GM23338 (cell line): ENCODE measurements around the gene DENND6A. TPM values are rescaled to one million over a fixed set of nuclear protein-coding genes. Genes with fewer than 3 reads are reported as not detected.
A peak's percentile ranks its signal among the peaks of the same experiment; 100 is the strongest.

Source experiments
- ATAC-seq: fragments of 200-7000 bp; cut with Tn5 transposase; 3 replicates; pipeline ENCODE4 v1.9.1; 2020
- DNase-seq: peaks from one replicate; pipeline ENCODE4 v3.0.0-alpha.2; 2015; ENCODE audit warnings: low spot score
- H2AFZ ChIP-seq: fragments of 200-600 bp; sonication (generic); 2 replicates; pipeline ENCODE4 v1.8.0; 2016; ENCODE audit warnings: antibody characterized with exemption, mild to moderate bottlenecking, moderate library complexity
- H3F3A ChIP-seq: fragments of 200-600 bp; sonication (generic); replicated peaks from 2 replicates; pipeline ENCODE4 v1.8.0; 2017; ENCODE audit warnings: antibody characterized with exemption, mixed run types, low read depth
- H3K27ac ChIP-seq: fragments of 200-600 bp; sonication (generic); 2 replicates; pipeline ENCODE4 v1.6.1; 2016; ENCODE audit warnings: low read depth
- H3K27me3 ChIP-seq: fragments of 200-600 bp; sonication (generic); 2 replicates; pipeline ENCODE4 v1.8.0; 2016; ENCODE audit warnings: mild to moderate bottlenecking, mixed run types, moderate library complexity; ENCODE audit not compliant: insufficient read depth
- H3K36me3 ChIP-seq: fragments of 200-600 bp; sonication (generic); 2 replicates; pipeline ENCODE4 v1.8.0; 2016; ENCODE audit warnings: mild to moderate bottlenecking; ENCODE audit not compliant: insufficient read depth
- H3K4me1 ChIP-seq: fragments of 200-600 bp; sonication (generic); 2 replicates; pipeline ENCODE4 v1.8.0; 2016; ENCODE audit warnings: mild to moderate bottlenecking, moderate library complexity; ENCODE audit not compliant: insufficient read depth
- H3K4me2 ChIP-seq: fragments of 200-600 bp; sonication (generic); 2 replicates; pipeline ENCODE4 v1.7.1; 2017; ENCODE audit warnings: mixed run types
- H3K4me3 ChIP-seq: fragments of 200-600 bp; sonication (generic); 2 replicates; pipeline ENCODE4 v1.6.1; 2016; ENCODE audit warnings: mixed run types
- H3K79me2 ChIP-seq: fragments of 200-600 bp; sonication (generic); replicated peaks from 2 replicates; pipeline ENCODE4 v1.8.0; 2017; ENCODE audit warnings: mild to moderate bottlenecking; ENCODE audit not compliant: insufficient read depth
- H3K9me2 ChIP-seq: fragments of 200-600 bp; sonication (generic); 2 replicates; pipeline ENCODE4 v1.8.0; 2017; ENCODE audit not compliant: insufficient read depth
- H4K20me1 ChIP-seq: fragments of 200-600 bp; sonication (generic); replicated peaks from 2 replicates; pipeline ENCODE4 v1.8.0; 2017; ENCODE audit warnings: mild to moderate bottlenecking; ENCODE audit not compliant: insufficient read depth
- H3K27ac Mint-ChIP-seq: 2 replicates; pipeline ENCODE4 v1.8.0; 2020; ENCODE audit warnings: inconsistent platforms, mild to moderate bottlenecking, moderate library complexity, mixed read lengths
- H3K27me3 Mint-ChIP-seq: 3 replicates; pipeline ENCODE4 v1.8.0; 2022; ENCODE audit warnings: low read depth, mild to moderate bottlenecking, moderate library complexity, mixed read lengths, inconsistent platforms; ENCODE audit not compliant: insufficient read depth, poor library complexity
- H3K36me3 Mint-ChIP-seq: 3 replicates; pipeline ENCODE4 v1.8.0; 2021; ENCODE audit warnings: low read depth, mild to moderate bottlenecking, inconsistent platforms, moderate library complexity, mixed read lengths
- H3K4me1 Mint-ChIP-seq: 3 replicates; pipeline ENCODE4 v1.8.0; 2020; ENCODE audit warnings: mild to moderate bottlenecking, inconsistent platforms, mixed read lengths
- H3K4me3 Mint-ChIP-seq: 3 replicates; pipeline ENCODE4 v1.8.0; 2021; ENCODE audit warnings: moderate library complexity, mild to moderate bottlenecking, inconsistent platforms, mixed read lengths
- H3K9me3 Mint-ChIP-seq: 3 replicates; pipeline ENCODE4 v1.8.0; 2020; ENCODE audit warnings: moderate library complexity, mild to moderate bottlenecking, inconsistent platforms, mixed read lengths
- CREB1 ChIP-seq: fragments of 250-450 bp; sonication (Bioruptor Pico); IDR thresholded peaks from 2 replicates; pipeline ENCODE4 v1.5.0; 2020; ENCODE audit warnings: low read depth, mild to moderate bottlenecking, moderate library complexity
- ETS1 ChIP-seq: IDR thresholded peaks from 2 replicates; pipeline ENCODE4 v1.6.1; 2016; ENCODE audit warnings: antibody characterized with exemption
- EZH2 ChIP-seq: fragments of 200-600 bp; sonication (generic); IDR thresholded peaks from one replicate; pipeline ENCODE4 v1.8.0; 2017; ENCODE audit warnings: antibody characterized with exemption, mild to moderate bottlenecking, low read depth; ENCODE audit not compliant: unreplicated experiment
- EZH2phosphoT487 ChIP-seq: fragments of 200-600 bp; sonication (generic); IDR thresholded peaks from one replicate; pipeline ENCODE4 v1.8.1; 2018; ENCODE audit warnings: antibody characterized with exemption; ENCODE audit not compliant: unreplicated experiment
- JUNB ChIP-seq: IDR thresholded peaks from one replicate; pipeline ENCODE4 v1.6.1; 2016; ENCODE audit warnings: antibody characterized with exemption; ENCODE audit not compliant: unreplicated experiment
- STAT1 ChIP-seq: IDR thresholded peaks from one replicate; pipeline ENCODE4 v1.6.1; 2016; ENCODE audit warnings: antibody characterized with exemption; ENCODE audit not compliant: unreplicated experiment
- ZNF331 ChIP-seq: fragments of 250-450 bp; sonication (Bioruptor Pico); IDR thresholded peaks from 2 replicates; pipeline ENCODE4 v1.5.0; 2020; ENCODE audit warnings: low read depth, mild to moderate bottlenecking, moderate library complexity
- ZNF462 ChIP-seq: fragments of 250-450 bp; sonication (Bioruptor Pico); IDR thresholded peaks from 2 replicates; pipeline ENCODE4 v1.5.0; 2020; ENCODE audit warnings: mild to moderate bottlenecking, moderate library complexity
- polyA plus RNA-seq: library from polyadenylated mRNA; unstranded; fragments of >200 nt; fragmentation: Nextera tagmentation; extraction: Ambion mirVana; gene quantifications from 2 replicates; pipeline ENCODE4 v1.2.1, GENCODE V29; 2016
- total RNA-seq: library from RNA; depleted of rRNA; stranded (reverse); fragments of >200 nt; shearing (Covaris generic); gene quantifications from 2 replicates; pipeline ENCODE4 v1.2.3, GENCODE V29; 2014

Gene DENND6A
- total and polyA plus RNA-seq, 2 experiments from 2014 or later: 7.5 to 17.5 TPM

GRCh38 chr3:57661404-57661803 lies 31.5 kb downstream of the DENND6A start (continued):
- no peak for TF ChIP-seq ZNF462 (CRISPR knock-in tag)

GRCh38 chr3:57659806-57660439 lies 33.0 kb downstream of the DENND6A start:
- no peaks in the 10 kb centered on the region for H3K36me3 ChIP-seq
- Mint-ChIP-seq H3K4me1 (peaks cover 16% of the 10 kb centered on the region), H3K36me3 (no peaks in the 10 kb centered on the region; the same call in 2 of the 3 replicates), H3K27me3 (no peaks in the 10 kb centered on the region), H3K27ac (peak overlapping the region; percentile 95), H3K4me3 (no peak overlapping the region), H3K9me3 (no peaks in the 10 kb centered on the region)
- H3F3A ChIP-seq: no peaks in the 10 kb centered on the region
- no peak overlapping the region for H2AFZ ChIP-seq
- no peaks in the 10 kb centered on the region for H3K27me3 ChIP-seq
- no peaks in the 10 kb centered on the region for H3K9me2 ChIP-seq
- DNase-seq (peak; percentile 19), ATAC-seq (peak; percentile 89)
- peak overlapping the region; percentile 34; the same call in 1 of the 2 replicates for H3K4me2 ChIP-seq
- no peaks in the 10 kb centered on the region for H4K20me1 ChIP-seq
- peaks cover 19% of the 10 kb centered on the region for H3K4me1 ChIP-seq
- no peaks in the 10 kb centered on the region for H3K79me2 ChIP-seq
- H3K4me3 ChIP-seq: no peak overlapping the region
- H3K27ac ChIP-seq: peak overlapping the region; percentile 69; the same call in 1 of the 2 replicates
- TF ChIP-seq ETS1 (no peak), CREB1 (no peak), ZNF331 (CRISPR knock-in tag) (no peak), JUNB (no peak), EZH2phosphoT487 (no peak), ZNF462 (CRISPR knock-in tag) (no peak), STAT1 (no peak), EZH2 (no peak)
